ENCODE measurements around the gene DLX2. TPM values are rescaled to one million over a fixed set of nuclear protein-coding genes. Genes with fewer than 3 reads are reported as not detected.

Gene DLX2
- total and polyA plus RNA-seq, 2 experiments from 2014 or later, result 0.37 to 1.2 TPM

- 3% methylated on average over 54 of the region's 54 CpGs for WGBS (ENCODE audit: low lambda C conversion rate, missing lambda C conversion rate)
- DNase-seq (ENCODE audit: low spot score), result peak; percentile 54
- TF ChIP-seq CTCF (IDR thresholded peaks at IDR 0.05; ENCODE audit: poor library complexity) (no peak), EZH2 (IDR thresholded peaks at IDR 0.05; ENCODE audit: borderline replicate concordance) (peak; percentile 94), EZH2phosphoT487 (IDR thresholded peaks at IDR 0.05; ENCODE audit: low read depth, severe bottlenecking, unreplicated experiment) (no peak)
- Histone ChIP-seq H2AFZ (peak overlapping the region; percentile 55), H3K27ac (no peak overlapping the region), H3K4me3 (no peak overlapping the region), H3K9me2 (replicated peaks; ENCODE audit: insufficient read depth) (no peaks in the 10 kb centered on the region), H3K36me3 (replicated peaks; ENCODE audit: insufficient read depth, low read depth) (no peaks in the 10 kb centered on the region), H3K27me3 (peaks cover 98% of the 10 kb centered on the region), H4K20me1 (ENCODE audit: insufficient read depth, poor library complexity, severe bottlenecking) (no peaks in the 10 kb centered on the region), H3K79me2 (no peaks in the 10 kb centered on the region), H3K9me3 (ENCODE audit: low read depth) (no peaks in the 10 kb centered on the region), H3K4me1 (ENCODE audit: insufficient read depth) (peaks cover 15% of the 10 kb centered on the region), H3K4me2 (peak overlapping the region; percentile 87)
Measured at GRCh38 chr2:172086241-172087206, 16.2 kb downstream of the DLX2 start.

DNA sequence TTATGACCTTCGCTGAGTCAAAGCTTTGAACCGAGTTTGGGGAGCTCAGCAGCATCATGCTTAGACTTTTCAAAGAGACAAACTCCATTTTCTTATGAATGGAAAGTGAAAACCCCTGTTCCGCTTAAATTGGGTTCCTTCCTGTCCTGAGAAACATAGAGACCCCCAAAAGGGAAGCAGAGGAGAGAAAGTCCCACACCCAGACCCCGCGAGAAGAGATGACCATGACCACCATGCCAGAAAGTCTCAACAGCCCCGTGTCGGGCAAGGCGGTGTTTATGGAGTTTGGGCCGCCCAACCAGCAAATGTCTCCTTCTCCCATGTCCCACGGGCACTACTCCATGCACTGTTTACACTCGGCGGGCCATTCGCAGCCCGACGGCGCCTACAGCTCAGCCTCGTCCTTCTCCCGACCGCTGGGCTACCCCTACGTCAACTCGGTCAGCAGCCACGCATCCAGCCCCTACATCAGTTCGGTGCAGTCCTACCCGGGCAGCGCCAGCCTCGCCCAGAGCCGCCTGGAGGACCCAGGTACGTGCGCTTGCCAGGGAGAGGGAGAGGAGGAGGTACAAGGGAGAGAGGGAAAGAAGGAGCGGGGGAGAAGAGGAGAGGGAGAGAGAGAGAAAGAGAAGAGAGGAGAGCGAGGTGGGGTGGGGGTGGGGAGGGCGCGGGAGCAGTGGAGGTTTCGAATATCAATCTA is 17.1 kb downstream of the DLX2 start, which contains the start of gene DLX1:
Gene DLX1, plus strand, starts transcription at position 48 of the 700 bp plus-strand sequence. Its CDS starts 171 bp downstream, at position 219.
- Histone ChIP-seq H3K27me3 (peaks cover 98% of the 10 kb centered on the region), H3K4me1 (ENCODE audit: insufficient read depth) (peaks cover 15% of the 10 kb centered on the region), H2AFZ (peak within 1 kb of the TSS; percentile 55), H3K9me3 (ENCODE audit: low read depth) (no peaks in the 10 kb centered on the region), H3K27ac (no peak within 1 kb of the TSS), H3K9me2 (replicated peaks; ENCODE audit: insufficient read depth) (no peaks in the 10 kb centered on the region), H3K4me3 (peak within 1 kb of the TSS; percentile 8), H3K4me2 (peak within 1 kb of the TSS; percentile 87), H3K79me2 (no peaks in the 10 kb centered on the region), H3K36me3 (replicated peaks; ENCODE audit: insufficient read depth, low read depth) (no peaks in the 10 kb centered on the region), H4K20me1 (ENCODE audit: insufficient read depth, poor library complexity, severe bottlenecking) (no peaks in the 10 kb centered on the region)
- TF ChIP-seq EZH2 (IDR thresholded peaks at IDR 0.05; ENCODE audit: borderline replicate concordance) (peak; percentile 50), EZH2phosphoT487 (IDR thresholded peaks at IDR 0.05; ENCODE audit: low read depth, severe bottlenecking, unreplicated experiment) (peak; percentile 69), CTCF (IDR thresholded peaks at IDR 0.05; ENCODE audit: poor library complexity) (no peak)
- WGBS (ENCODE audit: low lambda C conversion rate, missing lambda C conversion rate), result 2% methylated on average over 29 of the region's 34 CpGs
- no peak for DNase-seq (ENCODE audit: low spot score)

DNA sequence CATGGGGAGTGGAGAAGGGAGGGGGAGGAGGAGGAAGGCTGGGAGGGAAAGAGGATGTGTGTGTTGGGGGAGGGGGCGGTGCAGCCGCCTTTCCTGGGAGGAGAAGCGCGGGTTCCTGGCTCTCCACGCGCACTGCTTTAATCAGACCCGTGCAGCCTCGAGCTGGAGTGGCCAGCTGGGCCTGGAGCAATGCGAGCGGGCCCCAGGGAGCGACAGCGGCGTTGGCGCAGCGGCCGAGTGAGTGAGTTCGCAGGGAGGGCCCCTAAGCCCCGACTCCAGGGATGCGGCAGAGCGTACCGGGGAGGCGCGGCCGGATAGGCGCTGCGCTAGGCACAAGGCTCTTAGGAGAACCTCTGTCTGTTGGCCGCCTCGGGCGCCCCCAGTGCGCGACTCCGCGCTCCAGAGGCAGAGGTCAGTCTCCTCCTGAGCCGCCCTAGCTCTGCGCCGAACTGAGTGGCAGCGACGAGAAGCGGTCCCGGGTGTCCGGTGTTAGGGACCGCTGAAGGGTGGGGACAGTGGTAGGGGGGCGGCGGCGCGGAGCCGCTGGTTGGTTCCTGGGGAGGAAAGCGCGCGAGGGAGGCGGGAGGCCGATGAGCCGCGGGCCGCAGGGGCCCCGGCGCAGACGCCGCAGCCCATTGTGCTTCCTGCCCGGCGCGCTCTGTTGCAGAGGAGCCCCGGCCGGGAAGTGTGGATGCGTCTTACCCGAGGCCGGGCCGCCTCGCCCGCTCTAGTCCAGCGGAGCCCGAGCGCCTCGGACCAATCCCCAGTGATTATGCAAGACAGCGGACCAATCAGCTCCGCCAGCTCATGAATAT is 17.8 kb downstream of the DLX2 start:
- H3K4me1 ChIP-seq (ENCODE audit: insufficient read depth), result peaks cover 15% of the 10 kb centered on the region
- H3K4me3 ChIP-seq, result peak overlapping the region; percentile 8
- no peaks in the 10 kb centered on the region for H3K9me2 ChIP-seq (replicated peaks; ENCODE audit: insufficient read depth)
- H3K9me3 ChIP-seq (ENCODE audit: low read depth), result no peaks in the 10 kb centered on the region
- H3K4me2 ChIP-seq, result peak overlapping the region; percentile 87
- TF ChIP-seq EZH2phosphoT487 (IDR thresholded peaks at IDR 0.05; ENCODE audit: low read depth, severe bottlenecking, unreplicated experiment) (no peak), EZH2 (IDR thresholded peaks at IDR 0.05; ENCODE audit: borderline replicate concordance) (no peak), CTCF (IDR thresholded peaks at IDR 0.05; ENCODE audit: poor library complexity) (no peak)
- peak overlapping the region; percentile 26 for H2AFZ ChIP-seq
- no peaks in the 10 kb centered on the region for H3K36me3 ChIP-seq (replicated peaks; ENCODE audit: insufficient read depth, low read depth)
- H3K27ac ChIP-seq, result no peak overlapping the region
- DNase-seq (ENCODE audit: low spot score), result peak; percentile 88
- H3K27me3 ChIP-seq, result peaks cover 98% of the 10 kb centered on the region
- WGBS (ENCODE audit: low lambda C conversion rate, missing lambda C conversion rate), result 1% methylated on average over 57 of the region's 76 CpGs
- no peaks in the 10 kb centered on the region for H3K79me2 ChIP-seq
- H4K20me1 ChIP-seq (ENCODE audit: insufficient read depth, poor library complexity, severe bottlenecking), result no peaks in the 10 kb centered on the region
